Activated CD4-positive, alpha-beta T cell treated with anti-CD3 and anti-CD28 coated beads, Interleukin-2, Interleukin-4, amounts not matched to agents 100 ng/mL and 50 ng/mL, durations not matched to agents 16 hours and 8 hours (primary cell): ENCODE results near the gene FBXO9.

ENCODE experiments used
- DNase-seq: peaks from one replicate; pipeline ENCODE4 v3.0.0-alpha.2; 2020; ENCODE audit warnings: low spot score

Gene FBXO9

DNA sequence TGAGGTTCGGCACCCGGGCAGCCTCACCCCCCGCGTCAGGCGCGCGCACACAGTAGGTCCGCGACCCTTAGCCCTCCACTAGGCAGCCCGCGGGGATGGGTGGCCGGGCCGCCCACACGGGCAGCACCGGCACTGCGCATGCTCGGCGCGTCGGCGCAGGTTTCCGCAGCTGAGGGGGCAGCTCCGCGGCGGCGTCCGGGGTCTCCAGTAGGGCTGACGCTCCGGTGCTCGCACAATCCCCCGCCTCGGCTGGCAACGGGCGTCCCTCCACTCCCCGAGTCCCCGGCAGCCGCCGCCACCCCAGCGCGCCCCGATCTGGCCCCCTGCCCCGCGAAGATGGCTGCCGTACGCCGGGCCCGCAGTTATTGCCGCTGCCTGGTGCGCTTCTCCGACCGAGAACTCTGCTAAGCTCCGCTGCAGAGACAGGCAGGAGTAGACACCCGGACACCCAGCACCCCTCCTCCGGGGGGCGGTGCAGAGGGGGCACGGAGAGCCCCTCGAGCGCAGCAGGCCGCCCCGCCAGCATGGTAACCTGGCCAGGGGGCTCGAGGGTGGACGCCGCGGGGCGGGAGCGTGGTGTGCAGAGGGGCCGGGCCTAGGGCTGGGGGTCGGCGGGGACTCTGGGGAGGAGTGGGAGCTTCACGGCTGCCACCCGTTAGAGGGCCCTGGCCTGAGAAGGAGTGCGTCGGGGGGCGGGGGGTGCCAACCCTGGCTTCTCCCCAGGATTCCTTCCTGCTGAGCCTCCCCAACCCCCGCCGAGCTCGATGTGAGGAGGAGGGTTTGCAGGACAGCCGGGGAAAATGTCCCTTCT is at the start of gene FBXO9:
Gene FBXO9 (plus strand): TSS at position 139 of the 811 bp plus-strand sequence. CDS start 386 bp downstream, at position 525.
- DNase-seq: peak; percentile 67

DNA sequence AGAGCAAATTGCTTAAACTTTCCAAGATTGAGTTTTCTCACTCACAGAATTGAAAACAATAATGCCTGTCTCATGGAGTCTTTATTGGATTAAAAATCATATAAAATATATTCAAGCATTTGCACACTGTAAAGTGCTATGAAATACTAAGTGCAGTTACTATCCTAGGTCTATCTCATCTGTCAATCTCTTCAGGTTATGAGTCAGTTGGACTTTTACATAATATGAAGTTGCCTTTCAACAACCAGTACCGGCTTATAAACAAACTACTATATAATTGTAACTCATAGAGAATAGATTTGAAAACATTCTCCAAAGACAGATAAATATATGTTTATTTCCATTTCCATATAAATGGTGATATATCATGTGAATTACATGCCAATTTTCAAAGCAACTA is 49.7 kb upstream of the FBXO9 start:
- DNase-seq: no peak

DNA sequence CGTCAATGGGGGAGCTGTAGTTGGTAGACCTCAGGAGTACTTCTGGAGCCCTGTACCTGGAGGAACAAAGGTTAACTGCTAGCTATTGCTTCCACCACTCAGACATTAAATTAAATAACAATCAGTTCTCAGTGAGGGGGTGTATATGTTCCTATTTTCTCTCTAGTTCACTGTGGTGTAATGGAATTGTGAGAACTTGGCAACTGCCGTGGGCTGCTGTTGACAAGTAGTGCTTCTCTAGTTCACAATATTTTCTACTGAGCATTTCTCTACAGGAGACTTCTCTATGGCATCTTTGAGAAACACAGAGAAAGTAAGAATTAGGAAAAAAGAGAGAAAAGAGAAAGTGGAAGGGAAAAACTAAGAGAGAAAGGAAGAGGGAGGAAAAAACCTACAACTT is 46.8 kb upstream of the FBXO9 start:
- no peak for DNase-seq

DNA sequence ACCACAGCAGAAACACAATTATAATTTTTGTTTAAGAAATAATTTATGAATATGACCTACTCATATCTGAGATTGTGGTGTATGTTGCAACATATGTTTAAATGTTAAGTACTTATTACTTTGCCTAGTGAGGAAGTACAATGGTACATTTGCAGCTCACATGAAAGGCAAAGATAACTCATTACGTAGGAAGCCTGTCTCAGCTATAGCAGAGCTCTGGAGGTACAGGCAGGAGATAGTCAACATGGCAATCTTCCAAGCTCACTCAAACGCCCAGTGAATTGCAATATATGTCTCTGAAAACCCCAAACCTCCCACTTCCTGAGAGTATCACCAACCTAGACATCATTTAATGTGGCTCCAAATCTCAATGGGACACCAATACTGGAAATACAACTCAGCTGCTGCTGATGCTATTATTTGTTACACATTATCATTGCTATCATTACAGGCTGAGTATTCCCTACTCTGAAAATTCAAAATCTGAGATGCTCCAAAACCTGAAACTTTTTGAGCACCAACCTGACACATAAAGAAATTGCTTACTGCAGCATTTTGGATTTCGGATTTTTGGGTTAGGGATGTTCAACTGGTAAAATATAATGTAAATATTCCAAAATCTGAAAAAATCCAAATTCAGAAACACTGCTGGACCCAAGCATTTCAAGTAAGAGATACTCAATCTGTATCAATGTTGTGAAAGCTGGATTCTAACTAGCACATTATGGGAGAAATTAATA is 45.0 kb upstream of the FBXO9 start:
- DNase-seq: no peak

DNA sequence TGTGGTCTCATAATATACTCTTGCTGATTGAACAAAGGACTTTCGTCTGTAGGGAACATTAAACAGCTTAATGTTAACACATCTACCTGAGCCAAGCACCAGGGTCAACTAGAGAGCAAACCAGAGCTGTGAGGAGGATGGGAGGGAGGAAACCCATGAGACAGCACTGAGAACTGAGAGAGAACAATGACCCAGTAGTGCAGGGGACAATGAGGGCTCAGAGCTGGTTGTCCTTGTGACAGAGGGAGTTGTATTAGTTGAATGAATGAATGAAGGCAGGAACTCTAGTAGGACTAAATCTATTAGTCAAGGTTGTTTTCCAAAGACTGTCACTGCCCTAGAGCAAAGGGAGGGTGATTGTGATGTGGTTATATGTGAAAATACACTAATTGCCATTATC is 41.9 kb upstream of the FBXO9 start:
- no peak for DNase-seq

DNA sequence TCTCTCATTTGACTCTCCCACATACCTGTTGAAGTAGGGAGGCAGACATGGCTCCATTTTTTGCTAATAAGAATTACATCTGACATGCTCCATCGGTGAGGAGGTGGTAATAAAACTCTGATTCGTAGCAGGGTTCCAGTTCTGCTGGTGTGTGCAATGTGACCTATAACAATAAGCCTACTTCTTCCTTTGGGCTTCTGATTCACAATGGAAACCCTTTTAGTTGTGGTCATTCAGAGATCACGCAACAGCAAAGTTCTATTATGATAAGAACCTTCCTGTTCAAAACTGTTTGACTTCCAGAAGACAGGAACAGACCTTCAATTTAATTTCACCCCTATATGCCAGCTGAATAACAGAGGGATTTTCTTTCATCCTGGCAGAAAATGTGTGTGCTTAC is 38.7 kb upstream of the FBXO9 start:
- no peak for DNase-seq

DNA sequence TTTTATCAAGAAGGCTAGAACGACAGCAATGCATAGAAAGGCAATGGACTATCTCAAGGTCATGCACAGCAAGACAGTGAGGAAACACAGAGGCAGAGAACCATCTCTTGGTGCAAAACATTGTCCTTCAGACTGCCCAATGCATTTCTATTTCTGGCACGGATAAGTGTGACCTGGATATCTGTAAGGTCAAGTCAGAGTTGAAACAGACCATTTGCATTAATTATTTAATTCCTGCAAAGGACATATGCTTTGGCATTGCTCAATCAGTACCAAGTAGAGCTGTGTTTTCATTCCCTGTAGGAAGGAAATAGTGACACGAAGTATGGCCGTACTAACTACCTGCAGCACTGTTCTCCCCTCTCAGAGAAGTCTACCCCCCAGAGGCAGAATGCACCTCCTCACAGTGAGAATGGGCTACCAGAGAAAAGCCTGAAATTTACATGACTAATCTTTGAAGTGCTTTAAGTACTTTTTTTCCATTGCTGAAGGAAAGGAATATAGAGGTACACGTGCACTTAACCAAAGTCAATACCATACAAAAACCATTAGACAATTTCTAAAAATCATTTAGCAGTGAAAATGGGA is 38.0 kb upstream of the FBXO9 start:
- DNase-seq: no peak

DNA sequence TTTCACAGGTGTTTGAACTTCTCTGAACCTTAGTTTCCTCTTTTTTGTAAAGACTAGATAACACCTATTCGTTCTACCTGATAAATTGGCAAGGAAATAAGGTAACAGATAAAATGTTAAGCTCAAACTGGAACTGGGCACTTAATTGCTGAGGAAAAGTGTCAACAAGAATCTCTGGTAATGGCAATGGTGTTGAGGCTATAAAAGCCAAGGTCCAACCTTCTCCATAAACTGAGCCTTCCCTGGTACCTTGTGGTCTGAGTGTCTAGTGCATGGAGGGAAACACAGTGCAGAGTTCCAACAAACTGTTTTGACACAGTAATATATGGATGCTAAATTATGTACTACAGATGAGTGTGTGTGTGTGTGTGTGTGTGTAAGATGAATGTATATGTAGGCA is 36.7 kb upstream of the FBXO9 start:
- DNase-seq: no peak

DNA sequence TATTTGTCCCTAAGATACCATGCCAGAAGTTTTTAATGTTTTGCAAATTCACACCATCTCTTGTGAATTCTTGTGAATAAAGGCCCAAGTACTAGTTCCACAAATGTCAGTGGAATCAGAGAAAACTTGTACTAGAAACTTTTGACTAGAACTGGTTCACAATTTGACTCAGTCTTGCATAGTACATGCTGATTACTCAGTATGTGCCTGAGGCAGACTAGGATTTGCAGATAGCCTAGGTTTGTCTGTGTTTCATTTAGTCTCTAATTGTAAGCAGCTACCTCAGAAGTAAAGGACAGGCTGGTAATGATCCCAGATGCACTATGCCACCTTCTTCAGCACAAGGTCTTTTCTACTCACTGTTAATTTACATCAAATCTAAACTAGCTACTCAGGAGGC is 35.9 kb upstream of the FBXO9 start:
- DNase-seq: peak; percentile 59

DNA sequence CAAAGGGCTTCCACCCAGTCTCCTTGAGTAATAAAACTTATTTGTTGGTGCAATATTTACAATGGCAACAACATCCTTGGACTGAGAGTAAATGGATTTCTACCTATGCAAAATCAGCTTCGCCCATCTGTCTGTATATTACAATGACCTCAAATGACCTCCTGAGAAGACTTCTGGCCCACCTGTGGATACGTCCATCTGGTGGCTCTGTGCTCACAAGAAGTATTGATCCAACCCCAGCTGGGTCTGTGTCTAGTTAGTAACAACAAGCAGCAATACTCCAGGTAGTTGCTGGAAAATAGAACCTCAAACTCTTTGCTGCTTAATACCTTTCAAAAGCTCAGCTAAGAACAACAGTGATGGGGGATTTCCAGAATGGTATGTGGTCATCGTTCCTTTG is 35.4 kb upstream of the FBXO9 start:
- DNase-seq: no peak

DNA sequence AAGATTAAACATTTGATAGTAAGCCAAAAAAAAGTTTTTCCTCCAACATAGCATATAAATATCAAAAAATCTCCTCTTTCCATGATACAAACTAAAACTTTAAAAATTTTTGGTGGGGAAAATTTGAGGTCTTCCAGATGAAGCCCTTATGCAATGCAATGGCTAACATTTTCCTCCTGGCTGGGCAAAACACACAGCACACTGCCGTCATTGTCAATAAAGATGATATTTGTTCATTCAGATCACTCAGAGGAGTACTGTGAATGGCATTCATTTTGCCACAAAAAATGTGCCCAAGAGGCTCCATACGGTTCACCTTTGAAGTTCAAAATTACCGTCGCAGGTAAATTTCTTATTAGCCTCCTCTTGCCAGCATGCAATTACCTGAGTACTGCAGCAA is 33.9 kb upstream of the FBXO9 start:
- no peak for DNase-seq

DNA sequence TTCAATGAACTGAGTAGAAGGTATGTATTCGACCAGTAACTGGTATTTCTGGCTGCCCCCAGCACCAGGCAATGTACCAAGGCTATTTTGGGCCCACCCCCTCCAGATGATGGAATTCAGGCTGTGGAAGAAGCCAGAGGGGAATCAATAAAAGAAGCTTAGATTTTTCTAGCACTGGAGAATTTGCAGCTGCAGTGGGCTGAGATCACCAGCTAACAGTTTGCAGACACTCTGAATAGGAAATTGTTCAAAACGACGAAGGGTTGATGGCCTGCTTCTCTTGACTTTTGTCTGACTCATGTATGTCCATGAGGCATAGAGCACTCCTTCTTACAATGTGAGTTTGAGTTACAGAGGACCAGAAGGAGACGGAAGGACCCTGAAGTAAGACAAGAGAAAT is 32.4 kb upstream of the FBXO9 start:
- DNase-seq: no peak

DNA sequence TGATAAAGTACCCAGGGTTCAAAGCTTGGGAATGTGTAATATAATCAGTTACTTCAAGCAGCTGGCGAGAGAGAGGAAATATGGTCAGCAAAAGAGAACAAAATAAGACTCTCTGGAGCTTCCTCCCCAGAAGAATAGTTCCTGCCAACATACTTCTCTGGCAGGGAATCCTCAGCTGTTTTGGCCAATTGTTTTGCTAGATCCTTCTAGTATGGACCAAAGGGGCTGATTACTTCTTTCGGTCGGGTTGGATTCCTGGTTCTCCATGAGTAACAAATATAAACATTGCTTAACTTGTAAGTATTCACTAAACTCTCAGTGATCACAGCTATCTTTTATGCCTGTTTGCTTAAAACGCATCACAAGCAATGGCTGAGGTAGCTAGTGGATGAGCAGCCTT is 31.4 kb upstream of the FBXO9 start:
- no peak for DNase-seq

DNA sequence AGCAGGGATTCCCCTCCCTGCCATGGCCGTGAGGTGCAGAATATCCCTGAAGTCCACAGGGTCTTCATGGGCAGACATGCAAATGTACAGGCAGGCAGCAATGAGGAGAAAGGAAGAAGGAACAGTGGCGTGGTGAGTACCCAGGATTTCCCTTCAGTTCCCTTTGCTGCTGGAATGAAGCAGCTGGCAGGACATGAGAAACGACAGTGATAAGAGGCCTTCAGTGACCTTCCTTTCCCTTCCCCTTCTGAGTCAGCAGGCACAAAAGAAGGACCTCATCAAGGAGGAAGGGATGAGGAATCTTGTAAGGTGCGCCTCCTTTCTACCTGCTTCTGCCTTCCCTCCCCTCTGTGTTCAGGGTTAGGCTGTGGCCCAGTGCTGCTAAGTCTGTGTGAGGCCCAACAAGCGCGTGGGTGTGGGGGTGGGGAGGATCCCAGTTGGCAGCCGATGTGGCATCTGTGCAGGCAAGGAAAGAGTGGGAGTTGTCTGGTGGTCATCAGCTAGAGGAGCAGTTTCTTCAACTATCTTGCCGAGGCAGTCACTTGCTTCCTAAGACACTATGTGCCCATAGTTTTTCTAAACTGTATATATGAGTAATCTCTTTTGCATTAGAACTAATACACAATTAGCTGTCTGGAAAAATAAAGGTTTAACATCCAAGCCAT is 29.5 kb upstream of the FBXO9 start:
- no peak for DNase-seq

DNA sequence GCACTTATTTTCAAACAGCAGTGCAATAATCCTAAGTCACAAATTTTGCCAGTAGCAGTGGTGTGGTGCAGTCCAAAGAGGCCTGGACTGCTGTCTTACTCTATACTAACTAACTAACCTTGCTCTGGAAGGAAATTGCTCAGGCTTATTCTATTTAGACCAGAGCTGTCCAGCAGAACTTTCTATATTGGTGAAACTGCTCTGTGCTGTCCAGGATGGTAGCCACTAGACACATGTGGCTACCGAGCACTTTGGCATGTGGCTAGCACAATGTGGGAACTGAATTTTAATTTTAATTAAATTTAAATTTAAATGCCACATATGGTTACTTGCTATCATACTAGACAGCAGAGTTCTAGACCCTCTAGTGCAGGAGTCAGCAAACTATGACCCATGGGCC is 27.1 kb upstream of the FBXO9 start:
- DNase-seq: no peak

DNA sequence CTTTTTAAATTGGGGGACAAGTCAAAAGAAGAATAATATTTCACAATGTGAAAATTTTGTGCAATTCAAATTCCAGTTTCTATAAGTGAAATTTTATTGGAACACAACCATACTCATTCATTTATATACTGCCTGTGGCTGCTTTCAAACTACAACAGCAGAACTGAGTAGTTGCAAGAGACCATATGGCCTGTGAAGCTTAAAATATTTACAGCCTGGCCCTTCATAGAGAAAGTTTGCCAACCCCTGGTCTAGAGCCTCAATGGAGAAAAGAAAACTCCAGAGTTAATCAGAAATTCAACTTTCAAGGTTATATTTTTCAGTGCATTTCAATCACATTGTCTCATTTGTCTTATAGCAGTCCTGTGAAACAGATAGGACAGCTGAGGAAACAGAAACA is 26.6 kb upstream of the FBXO9 start:
- DNase-seq: no peak

DNA sequence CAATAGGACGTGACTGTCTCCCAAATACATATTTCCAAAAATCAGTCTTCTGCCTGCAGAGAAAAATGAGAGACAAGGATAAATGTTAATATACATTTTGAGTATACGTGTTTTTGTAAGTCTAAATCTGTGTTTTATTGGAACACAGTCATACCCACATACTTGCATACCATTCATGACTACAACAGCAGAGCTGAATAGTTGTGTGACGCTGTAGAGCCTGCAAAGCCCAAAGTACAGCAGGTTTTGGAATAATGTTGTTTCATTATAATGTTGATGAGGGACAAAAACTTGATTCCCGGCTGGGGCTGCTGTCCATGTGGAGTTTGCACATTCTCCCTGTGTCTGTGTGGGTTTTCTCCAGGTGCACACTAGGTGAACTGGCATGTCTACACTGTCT is 23.8 kb upstream of the FBXO9 start:
- no peak for DNase-seq

DNA sequence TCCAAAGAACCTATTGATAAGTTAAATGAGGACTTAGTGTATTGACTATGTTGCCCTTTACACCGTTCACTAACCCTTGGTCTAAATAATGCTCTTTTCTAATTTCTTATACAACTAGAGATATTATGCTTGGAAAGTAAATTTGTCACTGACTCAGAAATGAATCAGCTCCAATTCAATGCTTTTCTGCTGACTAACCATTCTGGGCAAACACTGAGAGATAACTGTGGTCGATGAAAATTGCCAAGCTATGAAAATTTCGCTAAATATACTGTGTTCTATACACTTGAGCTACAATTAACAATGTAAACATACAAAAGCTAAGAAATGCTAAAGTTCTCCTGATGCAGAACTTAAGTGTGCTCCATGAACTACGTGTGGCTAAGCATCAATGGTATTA is 23.1 kb upstream of the FBXO9 start:
- no peak for DNase-seq

DNA sequence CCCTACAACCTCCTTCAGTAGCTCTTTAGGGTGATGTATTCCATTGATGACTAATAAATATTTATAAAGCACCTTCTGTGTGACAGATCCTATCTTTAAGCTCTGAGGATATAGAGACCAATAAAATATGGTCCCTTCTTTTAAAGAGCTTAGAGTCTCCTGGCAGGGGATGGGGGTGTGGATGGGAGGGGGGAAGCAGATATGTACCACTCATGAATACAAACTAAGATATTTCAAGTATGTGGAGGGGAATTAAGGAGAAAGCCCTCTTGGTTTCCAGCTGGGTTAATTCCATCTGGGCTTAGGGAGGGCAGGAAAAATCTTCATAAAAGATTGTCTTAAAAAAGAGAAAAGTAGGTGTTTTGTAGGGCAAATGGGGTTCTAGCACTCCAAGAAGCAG is 21.6 kb upstream of the FBXO9 start:
- DNase-seq: no peak

DNA sequence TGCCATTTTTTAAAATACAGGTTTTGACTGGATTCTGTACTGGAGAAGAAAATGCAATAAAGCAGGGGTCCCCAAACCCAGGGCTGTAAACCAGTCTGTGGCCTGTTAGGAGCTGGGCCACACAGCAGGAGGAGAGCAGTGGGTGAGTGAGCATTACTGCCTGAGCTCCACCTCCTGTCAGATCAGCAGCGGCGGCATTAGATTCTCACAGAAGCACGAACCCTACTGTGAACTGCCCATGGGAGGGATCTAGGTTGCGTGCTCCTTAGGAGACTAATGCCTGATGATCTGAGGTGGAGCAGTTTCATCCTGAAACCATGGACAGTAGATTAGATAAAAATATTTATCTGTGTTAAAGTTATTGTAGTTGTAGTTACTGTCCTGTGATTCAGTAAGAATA is 21.1 kb upstream of the FBXO9 start:
- DNase-seq: no peak

DNA sequence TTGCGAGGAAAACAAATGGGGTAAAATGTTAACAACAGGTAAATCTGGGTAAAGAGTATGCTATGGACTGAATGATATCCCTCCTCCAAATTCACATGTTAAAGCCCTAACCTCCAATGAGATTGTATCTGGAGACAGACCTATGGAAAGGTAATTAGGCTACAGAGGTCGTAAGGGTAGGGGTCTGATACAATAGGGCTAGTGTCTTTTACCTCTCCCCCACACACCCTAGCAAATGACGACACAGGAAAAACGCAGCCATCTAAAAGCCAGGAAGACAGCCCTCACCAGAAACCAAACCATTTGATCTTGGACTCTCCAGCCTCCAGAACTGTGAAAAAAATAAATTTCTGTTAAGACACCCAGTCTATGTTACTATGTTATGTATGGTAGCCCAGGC is 20.6 kb upstream of the FBXO9 start:
- no peak for DNase-seq

DNA sequence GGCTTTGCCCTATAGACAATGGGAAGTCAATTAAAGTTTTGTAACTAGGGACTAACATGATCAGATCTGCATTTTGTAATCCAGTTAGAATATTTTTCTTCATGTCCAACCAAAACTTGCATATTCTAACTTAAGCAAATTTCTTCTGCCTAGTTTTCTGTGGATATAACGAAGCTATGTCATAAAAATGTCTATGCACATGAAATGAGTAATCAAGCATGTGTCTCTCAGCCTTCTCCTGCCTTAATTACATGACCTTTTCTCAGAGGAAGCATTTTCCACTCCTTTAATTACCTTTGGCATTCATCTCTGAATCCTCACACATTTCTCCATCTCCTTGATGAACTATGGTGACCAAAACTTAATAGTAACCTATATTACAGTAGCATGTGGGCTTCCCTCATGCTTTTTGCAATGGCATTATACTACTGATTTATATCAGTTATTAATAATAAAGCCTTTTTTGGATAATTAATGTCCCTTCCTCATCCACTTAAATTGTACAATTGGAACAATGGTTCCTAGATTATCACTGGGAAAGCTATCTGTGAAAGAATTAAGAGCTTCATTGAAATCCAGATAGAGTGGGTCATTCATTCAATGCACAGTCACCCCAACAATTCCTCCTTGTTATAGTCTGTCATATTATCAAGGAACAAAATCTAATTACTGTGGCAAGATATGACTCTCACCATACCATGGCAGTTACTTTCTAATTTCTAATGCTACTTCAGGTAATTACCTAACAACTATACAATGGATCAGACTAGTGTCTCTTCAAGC is 19.1 kb upstream of the FBXO9 start:
- DNase-seq: no peak
